B cell (primary cell): ENCODE measurements around the gene CNTNAP2. TPM values are rescaled to one million over a fixed set of nuclear protein-coding genes. Genes with fewer than 3 reads are reported as not detected.

ENCODE experiments used
- ATAC-seq: fragments of 200-7000 bp; cut with Tn5 transposase; one replicate; pipeline ENCODE4 v1.10.0; 2021; ENCODE audit warnings: low read depth, mild to moderate bottlenecking, moderate number of reproducible peaks, moderate library complexity
- CTCF ChIA-PET: fragments of 350-600 bp; sonication (Branson Sonifier 250); formaldehyde crosslinking; loops from one replicate; lab custom pipeline; 2021; ENCODE audit warnings: antibody characterized with exemption, inconsistent platforms; lab: Charles Lee
- POLR2A ChIA-PET: fragments of 350-600 bp; sonication (Branson Sonifier 250); formaldehyde crosslinking; loops from one replicate; lab custom pipeline; 2021; ENCODE audit warnings: antibody characterized with exemption; lab: Charles Lee
- DNase-seq: peaks from one replicate; pipeline ENCODE4 v3.0.0; 2013
- H2AFZ ChIP-seq: 2 replicates; pipeline ENCODE4 v1.6.1; 2012; ENCODE audit warnings: mild to moderate bottlenecking, low read depth, low read length; ENCODE audit not compliant: insufficient read depth, poor library complexity, severe bottlenecking
- H3K27ac ChIP-seq, 2 donors: 1 replicate in 1 of 2; 2 replicates in 1 of 2; pipeline ENCODE4 v1.5.1; 2012 to 2013; ENCODE audit warnings: low read length in 2 of 2, mild to moderate bottlenecking in 2 of 2, moderate library complexity in 1 of 2
- H3K27me3 ChIP-seq, 4 experiments: fragments of 200-600 bp in 1 of 4; sonication (generic) in 1 of 4; replicated peaks in 1 of 4; 1 replicate in 2 of 4; 2 replicates in 2 of 4; pipeline versions ENCODE4 v1.6.1 to v1.7.0; 2013 to 2016; ENCODE audit warnings: low read length in 3 of 4, mild to moderate bottlenecking in 2 of 4, mixed read lengths in 1 of 4, moderate library complexity in 1 of 4; ENCODE audit not compliant: insufficient read depth in 4 of 4, control insufficient read depth in 3 of 4; ENCODE audit errors: control extremely low read depth in 1 of 4
- H3K36me3 ChIP-seq, 2 experiments: replicated peaks in 1 of 2; 1 replicate in 1 of 2; 2 replicates in 1 of 2; pipeline versions ENCODE4 v1.6.1 to v1.7.1; 2013; ENCODE audit warnings: low read length in 1 of 2; ENCODE audit not compliant: insufficient read depth in 2 of 2, control insufficient read depth in 1 of 2; ENCODE audit errors: control extremely low read depth in 1 of 2, extremely low read depth in 1 of 2
- H3K4me1 ChIP-seq, 2 donors: fragments of 200-600 bp in 1 of 2; sonication (generic) in 1 of 2; 1 replicate in 1 of 2; 2 replicates in 1 of 2; pipeline versions ENCODE4 v1.5.1 to v1.6.1; 2013 to 2017; ENCODE audit warnings: low read length in 2 of 2; ENCODE audit not compliant: control insufficient read depth in 2 of 2, insufficient read depth in 2 of 2
- H3K4me2 ChIP-seq: replicated peaks from 2 replicates; pipeline ENCODE3; 2012; ENCODE audit warnings: mild to moderate bottlenecking, low read depth, low read length; ENCODE audit not compliant: poor library complexity, severe bottlenecking
- H3K4me3 ChIP-seq, 5 experiments: fragments of 200-600 bp in 1 of 5; sonication (generic) in 1 of 5; 1 replicate in 3 of 5; 2 replicates in 2 of 5; pipeline versions ENCODE4 v1.5.1 to v1.7.0; 2011 to 2016; ENCODE audit warnings: low read length in 4 of 5, mild to moderate bottlenecking in 4 of 5, low read depth in 2 of 5, control low read depth in 1 of 5, moderate library complexity in 1 of 5; ENCODE audit not compliant: insufficient read depth in 1 of 5; ENCODE audit errors: control extremely low read depth in 1 of 5, extremely low read depth in 1 of 5
- H3K79me2 ChIP-seq: fragments of 200-600 bp; sonication (generic); one replicate; pipeline ENCODE4 v1.6.0; 2016; ENCODE audit warnings: low read length; ENCODE audit not compliant: control insufficient read depth, insufficient read depth
- H3K9ac ChIP-seq: fragments of 200-600 bp; sonication (generic); 2 replicates; pipeline ENCODE4 v1.6.1; 2017; ENCODE audit warnings: mild to moderate bottlenecking, low read length, moderate library complexity
- H3K9me3 ChIP-seq, 3 donors: one replicate each; pipeline versions ENCODE4 v1.6.1 to v1.7.1; 2013; ENCODE audit warnings: low read length in 2 of 3; ENCODE audit not compliant: control insufficient read depth in 2 of 3, insufficient read depth in 1 of 3; ENCODE audit errors: control extremely low read depth in 1 of 3
- H4K20me1 ChIP-seq: 2 replicates; pipeline ENCODE4 v1.6.0; 2012; ENCODE audit warnings: mild to moderate bottlenecking, low read length; ENCODE audit not compliant: insufficient read depth, control insufficient read depth, poor library complexity, severe bottlenecking
- H3K27ac Mint-ChIP-seq: one replicate; pipeline ENCODE4 v1.8.0; 2021; ENCODE audit warnings: mixed read lengths
- H3K27me3 Mint-ChIP-seq: one replicate; pipeline ENCODE4 v1.8.0; 2021; ENCODE audit warnings: mixed read lengths
- H3K4me1 Mint-ChIP-seq: one replicate; pipeline ENCODE4 v1.8.0; 2021; ENCODE audit warnings: mixed read lengths
- H3K4me3 Mint-ChIP-seq: one replicate; pipeline ENCODE4 v1.8.0; 2021; ENCODE audit warnings: mixed read lengths
- H3K9me3 Mint-ChIP-seq: one replicate; pipeline ENCODE4 v1.8.0; 2022; ENCODE audit warnings: mixed read lengths; ENCODE audit not compliant: insufficient read depth
- CTCF ChIP-seq: fragments of 200-600 bp; IDR thresholded peaks from one replicate; pipeline ENCODE4 v1.8.0; 2022; ENCODE audit warnings: antibody characterized with exemption, mild to moderate bottlenecking
- EZH2 ChIP-seq: IDR thresholded peaks from 2 replicates; pipeline ENCODE4 v1.6.1; 2012; ENCODE audit warnings: borderline replicate concordance, low read depth, mild to moderate bottlenecking, moderate library complexity, low read length; ENCODE audit not compliant: insufficient read depth, poor library complexity, severe bottlenecking
- WGBS: methylation state at CpG from one replicate; pipeline ENCODE4 v1.1.5; 2013; ENCODE audit warnings: missing lambda C conversion rate; ENCODE audit not compliant: insufficient coverage; 5-methylcytosine and 5-hydroxymethylcytosine counted together
- intact Hi-C: fragments of 100-400 bp; cut with micrococcal nuclease; formaldehyde crosslinking; loops from one replicate; pipeline ENCODE4 v1.10.0; 2022
- polyA plus RNA-seq: library from polyadenylated mRNA; depleted of rRNA; stranded (reverse); fragments of >200 nt; gene quantifications from 2 replicates; pipeline ENCODE4 v1.2.3, GENCODE V29; 2012
- total RNA-seq, 2 donors: library from RNA; stranded (reverse); fragments of 120-200 nt in 1 of 2; gene quantifications; 1 replicate in 1 of 2; 2 replicates in 1 of 2; pipeline versions ENCODE4 v1.2.3 to v1.2.4, GENCODE V29; 2013 to 2022

The CNTNAP2 gene
- total and polyA plus RNA-seq, 2 donors (not counting 1 experiment from before 2014, with no cell fraction given): 7.4 to 16.6 TPM

- H3K36me3 ChIP-seq: no peaks in the 10 kb centered on the region
- no peaks in the 10 kb centered on the region for H4K20me1 ChIP-seq
- H3K9me3 Mint-ChIP-seq: no peaks in the 10 kb centered on the region
- H3K9me3 ChIP-seq: no peaks in the 10 kb centered on the region
- intact Hi-C loops: no loop called here
- CTCF ChIA-PET: no interaction called here
- no peak for DNase-seq
- POLR2A ChIA-PET: no interaction called here
- H3K27ac ChIP-seq: no peak overlapping the region
- no peaks in the 10 kb centered on the region for H3K4me1 ChIP-seq
- H3K27me3 ChIP-seq: no peaks in the 10 kb centered on the region
- no peak overlapping the region for H3K4me2 ChIP-seq
- no peaks in the 10 kb centered on the region for H3K79me2 ChIP-seq
- no peak overlapping the region for H3K9ac ChIP-seq
- no peak overlapping the region for H2AFZ ChIP-seq
- no peak overlapping the region for H3K4me3 Mint-ChIP-seq
- ATAC-seq: no peak
- no peaks in the 10 kb centered on the region for H3K27me3 Mint-ChIP-seq
- no peak for TF ChIP-seq EZH2
- no peak for TF ChIP-seq CTCF
- H3K4me3 ChIP-seq: no peak overlapping the region
- H3K4me1 Mint-ChIP-seq: no peaks in the 10 kb centered on the region
- 94% methylated on average over 2 of the region's 4 CpGs for WGBS
- no peak overlapping the region for H3K27ac Mint-ChIP-seq
Observed at GRCh38 chr7:146636033-146636356, 519.4 kb downstream of the CNTNAP2 start.

DNA sequence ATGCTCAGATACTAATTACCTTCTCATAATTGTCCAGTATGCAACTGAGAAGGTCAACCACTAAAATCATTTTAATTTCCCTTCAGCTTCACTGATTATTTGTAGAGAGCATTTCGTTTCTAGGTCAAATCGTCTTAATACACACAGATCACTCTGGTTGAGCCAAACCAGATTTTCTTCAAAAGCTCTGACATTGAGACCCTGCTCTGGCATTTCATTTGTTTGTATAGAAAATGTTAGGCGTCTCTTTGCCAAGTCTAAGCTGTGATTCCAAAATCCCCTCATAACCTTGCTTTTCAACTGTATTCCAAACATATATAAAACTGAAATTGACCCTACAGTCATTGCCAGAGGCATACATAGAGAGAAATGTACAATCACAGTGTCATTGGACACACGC lies 520.0 kb downstream of the CNTNAP2 start:
- no peaks in the 10 kb centered on the region for H3K9me3 ChIP-seq
- H3K4me1 Mint-ChIP-seq: no peaks in the 10 kb centered on the region
- H3K9ac ChIP-seq: no peak overlapping the region
- no peaks in the 10 kb centered on the region for H3K27me3 ChIP-seq
- no peaks in the 10 kb centered on the region for H4K20me1 ChIP-seq
- TF ChIP-seq EZH2 (no peak), CTCF (no peak)
- H3K4me1 ChIP-seq: no peaks in the 10 kb centered on the region
- no CpG with 5 or more reads among the region's 4 CpGs for WGBS
- H3K4me3 Mint-ChIP-seq: no peak overlapping the region
- intact Hi-C loops: no loop called here
- H3K79me2 ChIP-seq: no peaks in the 10 kb centered on the region
- no peaks in the 10 kb centered on the region for H3K27me3 Mint-ChIP-seq
- ChIA-PET POLR2A (no interaction called here), CTCF (no interaction called here)
- H2AFZ ChIP-seq: no peak overlapping the region
- H3K36me3 ChIP-seq: no peaks in the 10 kb centered on the region
- peaks cover 2% of the 10 kb centered on the region for H3K9me3 Mint-ChIP-seq
- no peak overlapping the region for H3K4me2 ChIP-seq
- H3K4me3 ChIP-seq: no peak overlapping the region
- no peak for DNase-seq
- ATAC-seq: no peak
- H3K27ac Mint-ChIP-seq: no peak overlapping the region
- no peak overlapping the region for H3K27ac ChIP-seq
